Mesenchymal stem cell (in vitro differentiated cells and primary cell): ENCODE data around the gene KLHL3.

Experiments
- DNase-seq: peaks from one replicate; pipeline ENCODE4 v3.0.0-alpha.2; 2013
- H2AFZ ChIP-seq: one replicate; pipeline ENCODE4 v1.6.1; 2013; ENCODE audit warnings: low read depth, mild to moderate bottlenecking, control low read depth, inconsistent platforms, low read length, moderate library complexity
- H2AK5ac ChIP-seq: 2 replicates; pipeline ENCODE4 v1.6.1; 2013; ENCODE audit warnings: low read length, moderate library complexity, mild to moderate bottlenecking, inconsistent platforms; ENCODE audit not compliant: severe bottlenecking
- H2BK120ac ChIP-seq: one replicate; pipeline ENCODE4 v1.6.1; 2013; ENCODE audit warnings: low read depth, mild to moderate bottlenecking, inconsistent platforms, low read length, moderate library complexity
- H2BK12ac ChIP-seq, 2 experiments: one replicate each; pipeline ENCODE4 v1.6.1; 2013; ENCODE audit warnings: inconsistent platforms in 2 of 2, low read length in 2 of 2, mild to moderate bottlenecking in 2 of 2, moderate library complexity in 2 of 2, control low read depth in 1 of 2
- H2BK15ac ChIP-seq: one replicate; pipeline ENCODE4 v1.6.1; 2013; ENCODE audit warnings: mild to moderate bottlenecking, low read depth, inconsistent platforms; ENCODE audit not compliant: poor library complexity, severe bottlenecking
- H2BK5ac ChIP-seq: 2 replicates; pipeline ENCODE4 v1.6.1; 2013; ENCODE audit warnings: low read depth, mild to moderate bottlenecking, low read length, control low read depth, inconsistent platforms; ENCODE audit not compliant: poor library complexity, severe bottlenecking
- H3K14ac ChIP-seq, 2 experiments: one replicate each; pipeline ENCODE4 v1.6.1; 2013; ENCODE audit warnings: inconsistent platforms in 2 of 2, low read length in 2 of 2, control low read depth in 1 of 2, mild to moderate bottlenecking in 1 of 2, moderate library complexity in 1 of 2
- H3K18ac ChIP-seq, 2 experiments: one replicate each; pipeline ENCODE4 v1.6.1; 2013; ENCODE audit warnings: inconsistent platforms in 2 of 2, low read length in 2 of 2, control low read depth in 1 of 2, low read depth in 1 of 2, mild to moderate bottlenecking in 1 of 2
- H3K23ac ChIP-seq, 2 experiments: one replicate each; pipeline ENCODE4 v1.6.1; 2013; ENCODE audit warnings: inconsistent platforms in 2 of 2, low read length in 2 of 2, mild to moderate bottlenecking in 2 of 2, moderate library complexity in 2 of 2, control low read depth in 1 of 2
- H3K27ac ChIP-seq: 2 replicates; pipeline ENCODE4 v1.5.1; 2013; ENCODE audit warnings: mild to moderate bottlenecking, moderate library complexity, low read length, control low read depth, inconsistent platforms; ENCODE audit not compliant: poor library complexity, severe bottlenecking
- H3K27me3 ChIP-seq, 2 experiments: 2 replicates each; pipeline versions ENCODE4 v1.6.1 to v1.7.0; 2013; ENCODE audit warnings: low read length in 2 of 2, mild to moderate bottlenecking in 2 of 2, moderate library complexity in 2 of 2, control low read depth in 1 of 2, inconsistent platforms in 1 of 2; ENCODE audit not compliant: control insufficient read depth in 1 of 2, insufficient read depth in 1 of 2
- H3K36me3 ChIP-seq, 2 experiments: 2 replicates each; pipeline versions ENCODE4 v1.6.1 to v1.7.0; 2013; ENCODE audit warnings: low read length in 2 of 2, control low read depth in 1 of 2, inconsistent platforms in 1 of 2, low read depth in 1 of 2, mild to moderate bottlenecking in 1 of 2; ENCODE audit not compliant: insufficient read depth in 2 of 2, control insufficient read depth in 1 of 2
- H3K4ac ChIP-seq, 2 experiments: one replicate each; pipeline ENCODE4 v1.6.1; 2013; ENCODE audit warnings: inconsistent platforms in 2 of 2, low read length in 2 of 2, mild to moderate bottlenecking in 2 of 2, moderate library complexity in 2 of 2, control low read depth in 1 of 2, low read depth in 1 of 2
- H3K4me1 ChIP-seq: 2 replicates; pipeline ENCODE4 v1.6.1; 2013; ENCODE audit warnings: low read depth, low read length, control low read depth; ENCODE audit not compliant: control insufficient read depth, insufficient read depth
- H3K4me2 ChIP-seq: 2 replicates; pipeline ENCODE4 v1.6.1; 2013; ENCODE audit warnings: low read length, mild to moderate bottlenecking, inconsistent platforms; ENCODE audit not compliant: poor library complexity, severe bottlenecking
- H3K4me3 ChIP-seq, 2 experiments: 2 replicates each; pipeline versions ENCODE4 v1.5.1 to v1.7.0; 2013; ENCODE audit warnings: low read length in 2 of 2, mild to moderate bottlenecking in 2 of 2, control low read depth in 1 of 2, low read depth in 1 of 2; ENCODE audit not compliant: insufficient read depth in 1 of 2
- H3K79me1 ChIP-seq: replicated peaks from 2 replicates; pipeline ENCODE4 v1.6.1; 2013; ENCODE audit warnings: mild to moderate bottlenecking, control low read depth, low read length, inconsistent platforms; ENCODE audit not compliant: poor library complexity, severe bottlenecking
- H3K9ac ChIP-seq: 2 replicates; pipeline ENCODE4 v1.7.0; 2013; ENCODE audit warnings: mild to moderate bottlenecking, low read length, moderate library complexity
- H3K9me3 ChIP-seq: 2 replicates; pipeline ENCODE4 v1.7.0; 2013; ENCODE audit warnings: mild to moderate bottlenecking, low read length; ENCODE audit not compliant: control insufficient read depth
- H4K8ac ChIP-seq: one replicate; pipeline ENCODE4 v1.6.1; 2013; ENCODE audit warnings: inconsistent platforms, mild to moderate bottlenecking, low read length, moderate library complexity
- H4K91ac ChIP-seq: one replicate; pipeline ENCODE4 v1.6.1; 2013; ENCODE audit warnings: mild to moderate bottlenecking, low read length, inconsistent platforms
- WGBS: methylation state at CpG from one replicate; pipeline ENCODE4 v1.1.7; 2013; ENCODE audit warnings: mixed read lengths; 5-methylcytosine and 5-hydroxymethylcytosine counted together

KLHL3 gene

GRCh38 chr5:137728048-137728447 is 7.8 kb downstream of the KLHL3 start:
- Histone ChIP-seq H2BK12ac (no peak overlapping the region), H2AK5ac (no peak overlapping the region), H4K8ac (no peak overlapping the region), H3K36me3 (no peaks in the 10 kb centered on the region), H3K9ac (no peak overlapping the region), H2BK120ac (no peak overlapping the region), H3K79me1 (no peaks in the 10 kb centered on the region), H3K4me3 (no peak overlapping the region), H3K27ac (no peak overlapping the region), H3K27me3 (no peaks in the 10 kb centered on the region), H4K91ac (no peak overlapping the region), H2BK15ac (no peak overlapping the region), H3K4me2 (no peak overlapping the region), H2AFZ (no peak overlapping the region), H3K18ac (no peak overlapping the region), H3K4ac (no peak overlapping the region), H3K4me1 (no peaks in the 10 kb centered on the region), H3K14ac (no peak overlapping the region), H3K23ac (no peak overlapping the region), H2BK5ac (no peak overlapping the region), H3K9me3 (peaks cover 5% of the 10 kb centered on the region)
- no peak for DNase-seq
- WGBS: no CpG with 5 or more reads among the region's 1 CpG

- Histone ChIP-seq H2AFZ (no peak overlapping the region), H2BK12ac (no peak overlapping the region), H4K91ac (no peak overlapping the region), H2AK5ac (no peak overlapping the region), H3K23ac (no peak overlapping the region), H2BK5ac (no peak overlapping the region), H3K9ac (no peak overlapping the region), H3K4ac (no peak overlapping the region), H3K4me2 (no peak overlapping the region), H3K18ac (no peak overlapping the region), H3K9me3 (peaks cover 6% of the 10 kb centered on the region), H3K14ac (no peak overlapping the region), H3K4me1 (no peaks in the 10 kb centered on the region), H2BK120ac (no peak overlapping the region), H2BK15ac (no peak overlapping the region), H3K4me3 (no peak overlapping the region), H3K79me1 (no peaks in the 10 kb centered on the region), H4K8ac (no peak overlapping the region), H3K36me3 (no peaks in the 10 kb centered on the region), H3K27me3 (no peaks in the 10 kb centered on the region), H3K27ac (no peak overlapping the region)
- DNase-seq: no peak
- 75% methylated on average over 2 of the region's 2 CpGs for WGBS
Measured at GRCh38 chr5:137727623-137728022, 8.3 kb downstream of the KLHL3 start.

GRCh38 chr5:137724251-137724650 is 11.6 kb downstream of the KLHL3 start:
- Histone ChIP-seq H3K23ac (no peak overlapping the region), H3K27ac (no peak overlapping the region), H3K9me3 (peaks cover 6% of the 10 kb centered on the region), H2AFZ (no peak overlapping the region), H3K18ac (no peak overlapping the region), H4K91ac (no peak overlapping the region), H2BK15ac (no peak overlapping the region), H3K4me3 (no peak overlapping the region), H2BK12ac (no peak overlapping the region), H3K79me1 (peaks cover 1% of the 10 kb centered on the region), H3K27me3 (no peaks in the 10 kb centered on the region), H2BK5ac (no peak overlapping the region), H2AK5ac (no peak overlapping the region), H3K4me2 (no peak overlapping the region), H3K4me1 (no peaks in the 10 kb centered on the region), H2BK120ac (no peak overlapping the region), H3K4ac (no peak overlapping the region), H3K14ac (no peak overlapping the region), H3K36me3 (no peaks in the 10 kb centered on the region), H4K8ac (no peak overlapping the region), H3K9ac (no peak overlapping the region)
- no peak for DNase-seq
- 94% methylated on average over 1 of the region's 2 CpGs for WGBS

GRCh38 chr5:137718611-137719010 is 17.3 kb downstream of the KLHL3 start:
- DNase-seq: no peak
- no peak overlapping the region for H3K9ac ChIP-seq
- H3K14ac ChIP-seq: no peak overlapping the region
- H3K4me2 ChIP-seq: no peak overlapping the region
- H3K27me3 ChIP-seq: no peaks in the 10 kb centered on the region
- no peak overlapping the region for H4K8ac ChIP-seq
- H3K9me3 ChIP-seq: peaks cover 6% of the 10 kb centered on the region
- no peak overlapping the region for H4K91ac ChIP-seq
- H3K79me1 ChIP-seq: peaks cover 1% of the 10 kb centered on the region
- H2AFZ ChIP-seq: no peak overlapping the region
- no peak overlapping the region for H2AK5ac ChIP-seq
- no peak overlapping the region for H3K27ac ChIP-seq
- H3K4me1 ChIP-seq: no peaks in the 10 kb centered on the region
- H3K36me3 ChIP-seq: no peaks in the 10 kb centered on the region
- no peak overlapping the region for H3K4me3 ChIP-seq
- H2BK5ac ChIP-seq: no peak overlapping the region
- H3K4ac ChIP-seq: no peak overlapping the region
- H3K18ac ChIP-seq: no peak overlapping the region
- H3K23ac ChIP-seq: no peak overlapping the region
- no peak overlapping the region for H2BK15ac ChIP-seq
- H2BK120ac ChIP-seq: no peak overlapping the region
- H2BK12ac ChIP-seq: no peak overlapping the region
